ENCODE measurements around the gene CFAP20DC.
"Not testable (repeated sequence)": the region's sequence is repeated elsewhere in the genome, so short reads cannot be mapped to it uniquely, and the experiment has no call there.

The CFAP20DC gene

DNA sequence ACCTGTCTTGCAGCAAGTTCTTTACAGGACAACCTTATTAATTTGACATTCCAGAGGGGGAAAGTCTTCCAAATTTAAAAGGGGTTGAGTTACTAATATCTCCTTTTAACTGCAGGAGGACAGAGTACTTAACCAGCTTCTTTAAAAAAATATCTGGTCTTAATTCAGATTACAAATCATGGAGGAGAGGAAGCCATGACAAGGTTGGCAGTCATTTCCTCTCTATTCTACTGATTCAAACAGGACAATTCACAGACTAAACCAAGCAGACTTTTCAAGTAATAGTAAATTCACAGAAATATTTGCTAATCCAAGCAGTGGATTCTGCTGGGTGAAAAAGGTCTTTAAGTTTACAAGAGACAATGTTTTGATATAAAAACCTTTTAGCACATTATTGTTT lies 185.3 kb downstream of the CFAP20DC start:
- DNase-seq: no peak

DNA sequence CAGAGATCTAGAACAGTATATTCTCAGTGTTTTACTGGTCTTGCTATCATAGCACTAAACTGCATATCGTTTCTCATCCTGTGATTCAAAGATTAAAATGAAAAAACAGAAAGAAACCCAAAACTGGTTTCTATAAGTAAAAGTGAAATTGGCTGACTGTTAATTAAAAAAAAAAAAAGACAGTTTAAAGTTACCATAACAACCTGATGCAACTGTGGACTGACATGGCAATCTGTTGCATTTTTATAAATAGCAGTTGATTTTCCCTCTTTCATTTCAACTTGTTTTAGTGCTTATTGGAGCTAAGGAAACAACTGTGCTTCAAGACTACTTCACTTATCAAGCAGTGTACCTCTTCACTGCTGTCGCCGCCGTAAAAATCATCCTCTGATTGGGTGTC lies 186.6 kb downstream of the CFAP20DC start:
- DNase-seq: no peak

DNA sequence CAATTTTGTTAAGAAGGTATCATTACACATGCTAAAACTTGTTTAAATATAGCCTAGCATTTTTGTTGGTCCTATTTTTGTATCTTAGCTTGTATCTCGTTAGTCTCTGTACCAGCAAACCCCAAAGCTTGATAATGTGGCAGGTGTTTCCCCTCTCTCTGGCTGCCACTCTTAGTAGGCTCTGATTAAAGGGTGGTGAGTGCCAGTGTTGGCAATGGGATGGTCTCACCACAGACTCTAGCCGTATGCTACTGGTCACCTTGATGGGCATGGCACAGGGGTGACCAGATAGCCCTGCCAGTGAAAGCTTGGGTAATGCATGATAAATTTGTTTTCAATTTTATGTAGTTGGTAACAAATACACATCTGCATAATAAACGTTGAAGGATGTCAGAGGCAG lies 188.3 kb downstream of the CFAP20DC start:
- no peak for DNase-seq

- no peak for DNase-seq
Measured at GRCh38 chr3:58858126-58858525, 191.7 kb downstream of the CFAP20DC start.

DNA sequence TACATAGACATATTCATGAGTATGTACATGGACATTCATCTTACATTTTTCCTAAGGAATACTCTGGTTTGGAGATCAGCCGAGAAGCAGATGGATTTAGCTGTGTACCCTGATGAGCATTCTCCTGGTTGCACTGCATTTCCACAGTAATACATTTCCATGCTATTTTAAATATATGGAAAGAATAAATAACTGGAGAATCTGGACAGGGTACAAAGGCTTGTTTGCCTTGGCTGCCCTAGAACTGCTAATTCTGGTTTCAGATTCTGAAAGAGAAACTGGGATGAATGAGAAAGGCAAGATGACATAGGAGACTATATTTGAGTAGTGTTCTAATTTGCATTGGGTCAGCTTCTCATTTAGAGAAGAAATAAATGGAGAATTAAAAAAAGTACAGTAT lies 192.4 kb downstream of the CFAP20DC start:
- DNase-seq: no peak

GRCh38 chr3:58848826-58849225 lies 201.0 kb downstream of the CFAP20DC start:
- DNase-seq: no peak

- DNase-seq: not testable (repeated sequence)
Measured at GRCh38 chr3:58842050-58842747, 207.6 kb downstream of the CFAP20DC start.

DNA sequence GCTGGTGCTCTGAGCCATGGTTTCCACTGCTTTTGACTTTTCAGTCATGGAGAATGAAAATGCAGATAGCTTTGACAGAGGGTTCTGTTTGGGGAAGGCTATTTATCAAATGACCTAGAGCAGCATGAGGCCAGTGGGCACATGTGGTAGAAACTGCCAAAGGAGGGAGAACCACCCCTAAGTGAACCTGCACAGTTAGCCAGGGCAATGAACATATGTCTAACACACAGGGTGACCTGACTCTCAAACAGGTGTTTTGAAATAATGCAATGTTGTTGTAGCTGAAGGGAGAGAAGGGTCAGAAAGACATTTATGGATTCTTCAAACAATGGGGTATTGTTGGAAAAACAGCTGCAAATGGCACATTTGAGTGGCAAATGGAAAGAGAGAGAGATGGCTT lies 208.9 kb downstream of the CFAP20DC start:
- no peak for DNase-seq

DNA sequence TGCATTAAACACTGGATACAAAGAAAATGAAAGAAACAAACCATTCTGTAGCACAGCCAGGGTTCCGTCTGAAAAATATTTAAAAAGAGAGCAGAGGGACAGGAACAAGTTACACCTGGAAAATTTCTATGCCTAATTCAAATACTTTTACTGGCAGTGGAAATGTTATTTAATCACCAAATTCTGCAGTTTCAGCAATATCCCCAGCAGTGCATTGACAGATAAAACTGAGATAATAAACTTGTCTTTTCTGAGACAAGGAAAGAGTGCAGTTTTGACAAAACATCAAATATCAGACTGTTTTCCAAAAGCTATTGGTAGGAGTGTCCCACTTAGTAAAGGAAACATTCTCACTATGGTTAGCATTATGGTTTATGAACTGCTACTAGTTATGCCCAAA lies 209.9 kb downstream of the CFAP20DC start:
- DNase-seq: no peak

- DNase-seq: no peak
Measured at GRCh38 chr3:58839187-58839586, 210.6 kb downstream of the CFAP20DC start.

GRCh38 chr3:58837856-58838255 lies 212.0 kb downstream of the CFAP20DC start:
- DNase-seq: no peak

DNA sequence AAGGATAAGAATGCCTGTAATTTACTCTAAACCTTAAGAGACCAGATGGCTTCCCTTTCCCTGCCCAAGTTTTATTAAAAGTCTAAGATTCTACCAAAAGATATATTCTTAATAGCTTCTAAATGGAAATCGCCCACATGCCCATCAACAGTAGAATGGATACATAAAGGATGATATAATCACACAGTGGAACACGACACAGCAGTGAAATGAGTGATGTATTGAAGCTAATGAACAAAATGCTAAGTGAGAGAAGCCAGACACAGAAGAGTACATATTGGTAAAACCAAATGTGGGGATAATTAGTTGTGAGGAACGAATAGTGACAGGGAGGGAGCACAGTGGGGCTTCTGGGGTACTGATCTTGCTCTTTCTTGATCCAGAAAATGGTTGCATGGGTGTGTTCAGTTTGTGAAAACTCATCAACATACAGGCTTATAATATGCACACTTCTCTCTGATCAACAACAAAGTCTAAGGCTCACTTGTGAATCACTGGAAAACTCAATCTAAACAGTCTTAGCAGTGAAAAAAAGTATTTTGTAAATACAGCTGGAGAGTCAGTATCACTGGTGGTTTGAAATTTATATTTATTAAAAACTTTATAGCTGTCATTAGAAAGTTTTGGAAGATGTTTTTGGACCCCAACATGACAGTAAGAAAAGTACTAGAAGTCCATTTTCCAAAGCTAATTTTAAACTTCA lies 212.5 kb downstream of the CFAP20DC start:
- DNase-seq: no peak

GRCh38 chr3:58835086-58835485 lies 214.7 kb downstream of the CFAP20DC start:
- DNase-seq: no peak

GRCh38 chr3:58833491-58833890 lies 216.3 kb downstream of the CFAP20DC start:
- DNase-seq: no peak

DNA sequence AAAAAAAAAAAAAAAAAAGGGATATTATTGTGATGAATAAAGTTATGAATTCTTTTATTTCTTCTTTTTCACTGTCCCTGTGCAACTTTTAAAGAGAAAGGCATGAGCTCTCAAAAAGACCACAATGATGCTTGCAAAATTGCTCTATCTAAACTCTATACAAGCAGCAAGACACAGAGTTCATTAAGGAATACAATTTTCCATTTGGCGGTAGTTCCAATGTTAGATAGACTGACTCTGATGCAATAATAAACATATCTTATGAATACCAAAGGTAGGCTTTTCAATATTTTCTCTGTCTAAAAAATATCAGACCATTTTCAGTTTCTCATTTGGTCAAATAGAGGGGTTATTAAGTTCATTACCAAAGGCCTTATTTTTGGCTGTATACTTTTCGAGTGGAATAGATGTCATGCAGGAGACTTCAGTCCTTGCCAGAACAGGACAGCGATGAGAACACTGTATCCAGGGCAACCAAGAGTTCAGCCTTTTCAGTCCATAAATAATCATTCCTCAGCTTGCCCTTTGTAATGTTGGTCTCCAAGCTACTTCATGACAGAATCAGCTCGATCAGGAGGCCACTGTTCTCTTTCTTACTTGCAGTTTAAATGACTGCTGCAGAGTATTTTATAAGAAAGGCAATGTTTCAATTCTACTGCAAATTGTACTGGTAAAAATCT lies 220.4 kb downstream of the CFAP20DC start:
- no peak for DNase-seq

DNA sequence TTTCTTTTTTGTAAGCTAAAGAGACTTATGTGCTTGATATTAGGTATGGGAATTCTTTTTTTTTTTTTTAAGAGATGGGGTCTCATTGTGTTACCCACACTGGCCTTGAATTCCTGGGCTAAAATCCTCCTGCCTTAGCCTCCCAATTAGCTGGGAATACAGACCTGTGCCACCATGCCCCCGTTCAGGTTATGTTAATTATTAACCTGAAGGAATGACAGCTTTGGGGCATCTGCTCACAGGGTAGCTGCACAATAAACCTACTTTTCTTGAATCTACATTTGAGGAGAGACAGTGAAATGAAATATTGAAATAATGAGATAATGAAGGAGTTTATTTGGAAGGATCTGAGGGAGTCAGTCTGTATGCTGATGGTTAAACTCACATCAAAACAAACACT lies 225.0 kb downstream of the CFAP20DC start:
- DNase-seq: no peak

- DNase-seq: peak; percentile 5
Measured at GRCh38 chr3:58824285-58824684, 225.5 kb downstream of the CFAP20DC start.

DNA sequence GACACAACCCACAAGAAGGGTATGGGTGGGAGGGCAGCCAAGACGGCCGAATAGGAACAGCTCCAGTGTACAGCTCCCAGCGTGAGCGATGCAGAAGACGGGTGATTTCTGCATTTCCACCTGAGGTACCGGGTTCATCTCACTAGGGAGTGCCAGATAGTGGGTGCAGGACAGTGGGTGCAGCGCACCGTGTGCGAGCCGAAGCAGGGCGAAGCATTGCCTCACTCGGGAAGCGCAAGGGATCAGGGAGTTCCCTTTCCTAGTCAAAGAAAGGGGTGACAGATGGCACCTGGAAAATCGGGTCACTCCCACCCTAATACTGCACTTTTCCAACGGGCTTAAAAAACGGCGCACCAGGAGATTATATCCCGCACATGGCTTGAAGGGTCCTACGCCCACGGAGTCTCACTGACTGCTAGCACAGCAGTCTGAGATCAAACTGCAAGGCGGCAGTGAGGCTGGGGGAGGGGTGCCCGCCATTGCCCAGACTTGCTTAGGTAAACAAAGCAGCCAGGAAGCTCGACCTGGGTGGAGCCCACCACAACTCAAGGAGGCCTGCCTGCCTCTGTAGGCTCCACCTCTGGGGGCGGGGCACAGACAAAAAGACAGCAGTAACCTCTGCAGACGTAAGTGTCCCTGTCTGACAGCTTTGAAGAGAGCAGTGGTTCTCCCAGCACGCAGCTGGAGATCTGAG lies 243.1 kb downstream of the CFAP20DC start:
- DNase-seq: not testable (repeated sequence)

DNA sequence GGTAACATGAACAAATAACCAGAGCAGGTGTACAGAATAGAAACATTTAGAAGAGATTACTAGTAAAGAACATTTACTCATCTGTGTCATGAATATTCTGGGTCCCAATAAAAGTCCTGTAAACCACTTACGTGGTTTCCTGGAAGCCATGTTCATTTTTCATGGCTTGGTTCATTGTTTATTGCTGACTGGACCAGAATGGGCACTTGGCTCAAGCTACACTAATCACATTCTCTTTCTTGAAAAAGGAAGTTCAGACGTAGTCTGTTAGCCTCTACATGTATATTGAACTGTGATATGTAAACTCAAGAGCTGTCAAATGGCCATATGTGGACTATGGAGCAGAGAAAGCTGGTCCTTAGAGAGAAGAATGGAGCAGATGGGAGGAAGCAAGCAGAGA lies 244.9 kb downstream of the CFAP20DC start:
- DNase-seq: no peak

DNA sequence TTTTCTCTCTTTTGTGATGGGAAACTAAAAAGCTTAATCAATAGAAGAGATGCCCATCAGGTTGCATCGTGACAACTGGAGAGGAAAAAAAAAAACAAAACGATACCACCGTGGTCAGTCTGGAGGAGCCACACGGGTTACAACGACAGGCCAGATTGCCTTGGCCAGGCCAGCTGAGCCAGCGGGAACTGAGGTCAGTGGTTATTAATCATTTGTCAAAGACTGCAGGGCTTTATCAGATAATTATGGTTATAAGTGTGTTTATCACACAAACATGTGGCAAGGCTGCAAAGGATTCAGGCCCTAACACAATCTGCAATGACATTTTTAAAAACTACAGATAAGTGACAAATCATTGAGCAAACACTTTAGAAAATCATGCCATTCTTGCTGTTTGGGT lies 248.3 kb downstream of the CFAP20DC start:
- no peak for DNase-seq

- DNase-seq: no peak
Measured at GRCh38 chr3:58800940-58801339, 248.9 kb downstream of the CFAP20DC start.

DNA sequence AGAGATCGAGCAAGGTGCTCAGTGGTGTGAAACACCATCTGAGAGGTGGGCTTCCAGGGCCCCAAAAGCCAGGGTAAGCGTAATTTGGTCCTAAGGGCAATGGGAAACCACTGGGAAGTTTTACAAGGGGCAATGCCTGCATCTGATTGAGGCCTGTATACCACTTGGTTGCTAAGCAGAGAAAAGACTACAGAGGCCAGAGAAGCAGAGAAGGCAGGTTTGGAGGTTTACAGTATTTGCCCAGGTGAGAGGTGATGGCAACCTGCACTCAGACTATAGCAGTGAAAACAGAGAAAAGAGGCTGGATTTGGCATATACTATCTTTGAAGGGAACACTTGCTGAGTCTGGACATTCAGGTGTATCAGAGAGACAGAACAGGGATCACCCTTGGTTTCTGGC lies 249.8 kb downstream of the CFAP20DC start:
- no peak for DNase-seq

DNA sequence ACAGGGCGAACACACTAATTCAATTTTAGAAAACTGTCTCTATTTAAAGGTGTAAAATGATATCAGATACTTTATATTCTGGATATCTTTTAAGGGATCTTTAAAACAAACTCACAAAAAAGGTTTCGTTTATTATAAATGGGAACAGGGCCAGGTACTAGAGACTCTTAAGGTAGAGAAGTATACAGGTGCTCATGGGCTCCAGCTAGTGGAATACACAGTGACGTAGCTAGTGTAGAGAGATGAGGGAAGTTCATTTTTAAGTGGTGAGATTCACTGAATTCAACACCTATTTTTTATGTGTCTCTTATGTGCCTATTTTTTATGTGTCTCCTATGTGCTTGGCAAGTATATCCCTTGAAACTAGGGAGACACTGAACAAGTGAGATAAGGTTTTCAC lies 250.6 kb downstream of the CFAP20DC start:
- no peak for DNase-seq

GRCh38 chr3:58798312-58798711 lies 251.5 kb downstream of the CFAP20DC start:
- no peak for DNase-seq

Measured in CD4-positive, alpha-beta T cell treated with Interleukin-17A for 1 hour (primary cell).